H9 (cell line): ENCODE measurements around the gene DNAJC7. TPM values are rescaled to one million over a fixed set of nuclear protein-coding genes. Genes with fewer than 3 reads are reported as not detected.

Source experiments
- DNase-seq: peaks from one replicate; pipeline ENCODE4 v3.0.0-alpha.2; 2017
- H2AFZ ChIP-seq: one replicate; pipeline ENCODE4 v1.6.1; 2013; ENCODE audit warnings: mild to moderate bottlenecking, low read length, control low read depth, moderate library complexity
- H2AK5ac ChIP-seq: 2 replicates; pipeline ENCODE4 v1.6.1; 2013; ENCODE audit warnings: low read length, control low read depth, mixed read lengths; ENCODE audit not compliant: insufficient read length
- H2BK120ac ChIP-seq: one replicate; pipeline ENCODE4 v1.6.1; 2013; ENCODE audit warnings: low read depth, mild to moderate bottlenecking, low read length, control low read depth, inconsistent platforms; ENCODE audit not compliant: poor library complexity, severe bottlenecking
- H2BK12ac ChIP-seq: 2 replicates; pipeline ENCODE4 v1.6.1; 2013; ENCODE audit warnings: low read length, control low read depth, mixed read lengths, low read depth; ENCODE audit not compliant: insufficient read length
- H2BK15ac ChIP-seq: 2 replicates; pipeline ENCODE4 v1.6.1; 2013; ENCODE audit warnings: low read depth, low read length, control low read depth
- H2BK20ac ChIP-seq: one replicate; pipeline ENCODE4 v1.6.1; 2013; ENCODE audit warnings: low read depth, mild to moderate bottlenecking, low read length, control low read depth, inconsistent platforms; ENCODE audit not compliant: poor library complexity, severe bottlenecking
- H2BK5ac ChIP-seq: 2 replicates; pipeline ENCODE4 v1.6.1; 2013; ENCODE audit warnings: low read length, control low read depth, mixed read lengths; ENCODE audit not compliant: insufficient read length
- H3K14ac ChIP-seq: 2 replicates; pipeline ENCODE4 v1.6.1; 2013; ENCODE audit warnings: low read length, control low read depth; ENCODE audit not compliant: insufficient read depth
- H3K18ac ChIP-seq: 2 replicates; pipeline ENCODE4 v1.6.1; 2013; ENCODE audit warnings: low read depth, mild to moderate bottlenecking, mixed read lengths, low read length, control low read depth; ENCODE audit not compliant: insufficient read length
- H3K23ac ChIP-seq: 2 replicates; pipeline ENCODE4 v1.6.1; 2013; ENCODE audit warnings: low read length, control low read depth, mixed read lengths, low read depth; ENCODE audit not compliant: insufficient read length
- H3K23me2 ChIP-seq: 2 replicates; pipeline ENCODE4 v1.6.1; 2013; ENCODE audit warnings: low read depth, mild to moderate bottlenecking, mixed read lengths, low read length, control low read depth; ENCODE audit not compliant: insufficient read length, poor library complexity, severe bottlenecking
- H3K27ac ChIP-seq: 2 replicates; pipeline ENCODE4 v1.5.1; 2013; ENCODE audit warnings: low read length, control low read depth, mixed read lengths, low read depth; ENCODE audit not compliant: insufficient read length
- H3K27me3 ChIP-seq: 2 replicates; pipeline ENCODE4 v1.6.1; 2013; ENCODE audit warnings: low read length, control low read depth, inconsistent platforms; ENCODE audit not compliant: insufficient read depth
- H3K4ac ChIP-seq: 2 replicates; pipeline ENCODE4 v1.6.1; 2013; ENCODE audit warnings: low read depth, mild to moderate bottlenecking, control low read depth, inconsistent platforms, low read length, moderate library complexity
- H3K4me1 ChIP-seq: 2 replicates; pipeline ENCODE4 v1.6.1; 2013; ENCODE audit warnings: low read length, control low read depth, inconsistent platforms; ENCODE audit not compliant: insufficient read depth
- H3K4me2 ChIP-seq: 2 replicates; pipeline ENCODE4 v1.6.1; 2013; ENCODE audit warnings: low read length, control low read depth, mixed read lengths; ENCODE audit not compliant: insufficient read length, insufficient read depth
- H3K56ac ChIP-seq: 2 replicates; pipeline ENCODE4 v1.6.1; 2013; ENCODE audit warnings: low read depth, mild to moderate bottlenecking, mixed read lengths, low read length, control low read depth; ENCODE audit not compliant: insufficient read length
- H3K79me1 ChIP-seq: 2 replicates; pipeline ENCODE4 v1.6.1; 2013; ENCODE audit warnings: low read depth, mild to moderate bottlenecking, moderate library complexity, low read length, control low read depth, inconsistent platforms; ENCODE audit not compliant: insufficient read depth, poor library complexity, severe bottlenecking
- H3K79me2 ChIP-seq: 2 replicates; pipeline ENCODE4 v1.6.1; 2013; ENCODE audit warnings: low read length, control low read depth, inconsistent platforms; ENCODE audit not compliant: insufficient read depth
- H3K9ac ChIP-seq: 2 replicates; pipeline ENCODE4 v1.6.1; 2013; ENCODE audit warnings: low read length, control low read depth, mixed read lengths; ENCODE audit not compliant: insufficient read length; ENCODE audit errors: extremely low read depth
- H3K9me3 ChIP-seq: one replicate; pipeline ENCODE4 v1.6.1; 2013; ENCODE audit warnings: low read depth, low read length, inconsistent platforms; ENCODE audit not compliant: control insufficient read depth
- H3T11ph ChIP-seq: one replicate; pipeline ENCODE4 v1.6.1; 2013; ENCODE audit warnings: mild to moderate bottlenecking, low read length, control low read depth, inconsistent platforms
- H4K20me1 ChIP-seq: one replicate; pipeline ENCODE4 v1.6.1; 2013; ENCODE audit not compliant: control insufficient read depth, insufficient read length, insufficient read depth
- H4K5ac ChIP-seq: 2 replicates; pipeline ENCODE4 v1.6.1; 2013; ENCODE audit warnings: low read depth, mild to moderate bottlenecking, mixed read lengths, low read length, control low read depth; ENCODE audit not compliant: insufficient read length
- H4K8ac ChIP-seq: replicated peaks from 2 replicates; pipeline ENCODE4 v1.6.1; 2013; ENCODE audit warnings: low read length, control low read depth, mixed read lengths, low read depth; ENCODE audit not compliant: insufficient read length
- H4K91ac ChIP-seq: 2 replicates; pipeline ENCODE4 v1.6.1; 2013; ENCODE audit warnings: low read depth, mild to moderate bottlenecking, moderate library complexity, mixed read lengths, low read length, control low read depth; ENCODE audit not compliant: insufficient read length
- H3K27ac Mint-ChIP-seq, 3 experiments: 2 replicates in 2 of 3; 3 replicates in 1 of 3; pipeline ENCODE4 v1.8.0; 2020 to 2021; ENCODE audit warnings: mixed read lengths in 3 of 3, mild to moderate bottlenecking in 1 of 3, moderate library complexity in 1 of 3
- H3K27me3 Mint-ChIP-seq: 2 replicates; pipeline ENCODE4 v1.8.0; 2021; ENCODE audit warnings: low read depth, mild to moderate bottlenecking, moderate library complexity, mixed read lengths
- H3K36me3 Mint-ChIP-seq, 3 experiments: 2 replicates in 2 of 3; 3 replicates in 1 of 3; pipeline ENCODE4 v1.8.0; 2020 to 2021; ENCODE audit warnings: low read depth in 3 of 3, mixed read lengths in 3 of 3; ENCODE audit not compliant: insufficient read depth in 1 of 3
- H3K4me1 Mint-ChIP-seq, 2 experiments: 2 replicates each; pipeline ENCODE4 v1.8.0; 2020; ENCODE audit warnings: mixed read lengths in 2 of 2
- H3K4me3 Mint-ChIP-seq, 2 experiments: 2 replicates in 1 of 2; 3 replicates in 1 of 2; pipeline ENCODE4 v1.8.0; 2020 to 2021; ENCODE audit warnings: mild to moderate bottlenecking in 2 of 2, mixed read lengths in 2 of 2, moderate library complexity in 1 of 2
- H3K9me3 Mint-ChIP-seq, 2 experiments: 2 replicates in 1 of 2; 3 replicates in 1 of 2; pipeline ENCODE4 v1.8.0; 2020; ENCODE audit warnings: mild to moderate bottlenecking in 2 of 2, mixed read lengths in 2 of 2, moderate library complexity in 1 of 2
- WGBS: extraction: QIAGEN DNeasy Blood & Tissue Kit; methylation state at CpG from one replicate; pipeline ENCODE4 v1.1.7; 2013; ENCODE audit warnings: missing lambda C conversion rate, low lambda C conversion rate, mixed read lengths; ENCODE audit not compliant: insufficient read length; ENCODE audit errors: extremely low coverage; 5-methylcytosine and 5-hydroxymethylcytosine counted together
- total RNA-seq: library from RNA; stranded (reverse); gene quantifications from 2 replicates; pipeline ENCODE4 v1.2.1, GENCODE V29; 2021
- TF ChIP-seq, protein P1 (sequence below): fragments of 200-600 bp; sonication (generic); conservative IDR thresholded peaks from 3 replicates; pipeline ENCODE4 v1.8.0; 2021; ENCODE audit warnings: antibody characterized with exemption, mild to moderate bottlenecking

DNAJC7 gene
- total RNA-seq, 1 experiment from 2014 or later = 141 TPM

DNA sequence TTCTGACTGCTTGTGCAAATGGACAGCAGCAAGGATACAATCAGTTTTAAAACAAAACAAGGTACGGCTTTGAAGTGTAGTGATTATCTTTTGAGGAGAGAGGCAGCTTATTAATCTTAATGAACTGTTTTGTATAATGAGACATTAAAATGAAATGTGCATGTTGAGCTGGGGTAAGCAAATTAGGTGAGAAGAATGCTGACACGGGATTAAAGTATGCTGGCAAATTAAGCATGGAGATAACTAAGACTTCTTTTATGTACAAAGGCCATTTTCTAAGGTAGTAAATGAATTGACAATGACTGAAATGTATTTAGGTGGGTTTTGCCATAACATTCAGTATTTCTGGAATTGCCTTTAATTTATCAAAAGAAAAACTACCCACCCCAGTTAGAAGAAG, 18.7 kb downstream of the DNAJC7 start:
- H3T11ph ChIP-seq = no peak overlapping the region
- no peak overlapping the region for H4K91ac ChIP-seq
- H3K36me3 Mint-ChIP-seq = peaks cover 45 to 86% (median 83%) of the 10 kb centered on the region in 3 experiments
- no peak overlapping the region for H3K9ac ChIP-seq
- no peak overlapping the region for H4K5ac ChIP-seq
- no peak overlapping the region for H3K27ac ChIP-seq
- no peak overlapping the region for H4K8ac ChIP-seq
- H2BK15ac ChIP-seq = no peak overlapping the region
- no peak overlapping the region for H3K14ac ChIP-seq
- H4K20me1 ChIP-seq = no peaks in the 10 kb centered on the region
- H2AK5ac ChIP-seq = no peak overlapping the region
- no peaks in the 10 kb centered on the region for H3K79me1 ChIP-seq
- 0 out of 4 replicates have a peak, but pooled peaks cover 0 to 4% of the 10 kb centered on the region in 2 experiments for H3K4me1 Mint-ChIP-seq
- H3K4me3 Mint-ChIP-seq = no peak overlapping the region
- no peak overlapping the region for H3K18ac ChIP-seq
- H3K4me1 ChIP-seq = no peaks in the 10 kb centered on the region
- H3K9me3 Mint-ChIP-seq = no peaks in the 10 kb centered on the region
- H3K79me2 ChIP-seq = no peaks in the 10 kb centered on the region; the same call in 1 of the 2 replicates
- no peak overlapping the region for H3K27ac Mint-ChIP-seq
- no peak overlapping the region for H2BK120ac ChIP-seq
- H3K27me3 Mint-ChIP-seq = no peaks in the 10 kb centered on the region
- TF ChIP-seq, protein P1, sequence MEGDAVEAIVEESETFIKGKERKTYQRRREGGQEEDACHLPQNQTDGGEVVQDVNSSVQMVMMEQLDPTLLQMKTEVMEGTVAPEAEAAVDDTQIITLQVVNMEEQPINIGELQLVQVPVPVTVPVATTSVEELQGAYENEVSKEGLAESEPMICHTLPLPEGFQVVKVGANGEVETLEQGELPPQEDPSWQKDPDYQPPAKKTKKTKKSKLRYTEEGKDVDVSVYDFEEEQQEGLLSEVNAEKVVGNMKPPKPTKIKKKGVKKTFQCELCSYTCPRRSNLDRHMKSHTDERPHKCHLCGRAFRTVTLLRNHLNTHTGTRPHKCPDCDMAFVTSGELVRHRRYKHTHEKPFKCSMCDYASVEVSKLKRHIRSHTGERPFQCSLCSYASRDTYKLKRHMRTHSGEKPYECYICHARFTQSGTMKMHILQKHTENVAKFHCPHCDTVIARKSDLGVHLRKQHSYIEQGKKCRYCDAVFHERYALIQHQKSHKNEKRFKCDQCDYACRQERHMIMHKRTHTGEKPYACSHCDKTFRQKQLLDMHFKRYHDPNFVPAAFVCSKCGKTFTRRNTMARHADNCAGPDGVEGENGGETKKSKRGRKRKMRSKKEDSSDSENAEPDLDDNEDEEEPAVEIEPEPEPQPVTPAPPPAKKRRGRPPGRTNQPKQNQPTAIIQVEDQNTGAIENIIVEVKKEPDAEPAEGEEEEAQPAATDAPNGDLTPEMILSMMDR = no peak
- no peak for DNase-seq
- H3K9me3 ChIP-seq = no peaks in the 10 kb centered on the region
- H3K4ac ChIP-seq = no peak overlapping the region
- no peak overlapping the region for H3K4me2 ChIP-seq
- no peak overlapping the region for H2BK20ac ChIP-seq
- no peak overlapping the region for H3K56ac ChIP-seq
- H3K23me2 ChIP-seq = no peaks in the 10 kb centered on the region
- no peak overlapping the region for H3K23ac ChIP-seq
- no peak overlapping the region for H2BK5ac ChIP-seq
- H2AFZ ChIP-seq = no peak overlapping the region
- H2BK12ac ChIP-seq = no peak overlapping the region
- H3K27me3 ChIP-seq = no peaks in the 10 kb centered on the region
- WGBS = no CpG with 5 or more reads among the region's 2 CpGs
